GM10266 (cell line): ENCODE measurements around the gene BABAM2.

Experiments
- DNase-seq: peaks from one replicate; pipeline ENCODE4 v3.0.0; 2012; ENCODE audit errors: extremely low spot score
- TF ChIP-seq, protein P1 (sequence below): IDR thresholded peaks from 2 replicates; pipeline ENCODE4 v1.5.1; 2012; ENCODE audit warnings: mild to moderate bottlenecking, low read depth; ENCODE audit not compliant: control insufficient read depth, insufficient read depth; ENCODE audit errors: missing control alignments

Gene BABAM2

DNA sequence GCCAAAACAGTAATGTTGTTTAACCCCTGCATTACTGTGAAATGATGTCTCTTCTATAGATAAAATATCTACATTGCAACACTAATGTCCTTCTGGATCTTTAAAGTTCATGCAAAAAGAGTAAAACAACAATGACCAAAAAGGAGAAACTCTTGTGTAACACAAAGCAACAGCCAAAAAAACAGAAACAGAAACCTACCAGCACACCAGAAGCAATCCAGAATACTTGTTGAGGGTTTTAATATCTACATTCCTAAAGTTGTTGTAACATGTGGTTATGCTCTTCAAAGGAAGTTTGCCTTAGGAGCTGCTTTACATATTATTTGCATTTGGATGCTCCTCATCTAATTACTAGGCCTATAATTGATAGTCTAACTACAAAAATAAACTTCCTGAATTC is 157.2 kb downstream of the BABAM2 start:
- DNase-seq = no peak
- TF ChIP-seq, protein P1, sequence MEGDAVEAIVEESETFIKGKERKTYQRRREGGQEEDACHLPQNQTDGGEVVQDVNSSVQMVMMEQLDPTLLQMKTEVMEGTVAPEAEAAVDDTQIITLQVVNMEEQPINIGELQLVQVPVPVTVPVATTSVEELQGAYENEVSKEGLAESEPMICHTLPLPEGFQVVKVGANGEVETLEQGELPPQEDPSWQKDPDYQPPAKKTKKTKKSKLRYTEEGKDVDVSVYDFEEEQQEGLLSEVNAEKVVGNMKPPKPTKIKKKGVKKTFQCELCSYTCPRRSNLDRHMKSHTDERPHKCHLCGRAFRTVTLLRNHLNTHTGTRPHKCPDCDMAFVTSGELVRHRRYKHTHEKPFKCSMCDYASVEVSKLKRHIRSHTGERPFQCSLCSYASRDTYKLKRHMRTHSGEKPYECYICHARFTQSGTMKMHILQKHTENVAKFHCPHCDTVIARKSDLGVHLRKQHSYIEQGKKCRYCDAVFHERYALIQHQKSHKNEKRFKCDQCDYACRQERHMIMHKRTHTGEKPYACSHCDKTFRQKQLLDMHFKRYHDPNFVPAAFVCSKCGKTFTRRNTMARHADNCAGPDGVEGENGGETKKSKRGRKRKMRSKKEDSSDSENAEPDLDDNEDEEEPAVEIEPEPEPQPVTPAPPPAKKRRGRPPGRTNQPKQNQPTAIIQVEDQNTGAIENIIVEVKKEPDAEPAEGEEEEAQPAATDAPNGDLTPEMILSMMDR = no peak

DNA sequence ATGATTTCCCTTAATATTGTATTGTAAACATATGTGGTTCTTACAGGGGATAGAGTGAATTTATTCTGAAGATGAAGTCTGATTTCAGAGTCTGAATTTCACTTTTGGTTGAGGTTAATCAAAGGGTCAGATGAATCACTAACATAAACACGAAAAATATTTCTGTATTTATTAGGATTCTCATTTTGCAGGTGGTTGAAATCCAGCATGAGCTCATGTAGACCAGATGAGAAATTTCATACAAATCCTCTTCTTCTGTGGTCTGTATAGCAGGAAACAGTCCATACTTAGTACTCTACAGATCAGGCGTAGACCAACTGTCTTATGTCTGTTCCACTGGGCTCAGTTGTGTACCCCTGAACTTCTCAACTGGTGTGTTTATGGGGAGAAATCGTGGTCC is 157.8 kb downstream of the BABAM2 start:
- TF ChIP-seq, protein P1 = no peak
- DNase-seq = no peak

DNA sequence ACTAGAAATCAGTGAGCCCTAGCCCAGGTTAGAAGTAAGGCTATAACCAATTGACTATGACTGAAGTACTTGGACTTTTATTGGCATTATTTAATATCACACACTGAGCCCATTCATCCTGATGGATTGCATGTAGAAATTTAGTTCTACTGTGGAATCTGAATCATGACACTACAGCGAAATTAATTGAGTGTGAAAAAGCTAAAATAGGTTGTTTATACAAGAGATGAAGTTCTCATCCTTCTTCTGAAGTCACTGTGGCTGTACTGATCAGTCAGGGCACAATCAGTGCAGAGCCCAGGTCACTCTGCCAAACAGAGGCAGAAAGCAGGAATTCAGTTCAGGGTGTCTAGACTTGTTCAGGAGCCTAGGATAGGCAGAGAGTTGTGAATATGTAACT is 158.9 kb downstream of the BABAM2 start:
- TF ChIP-seq, protein P1 = no peak
- no peak for DNase-seq

DNA sequence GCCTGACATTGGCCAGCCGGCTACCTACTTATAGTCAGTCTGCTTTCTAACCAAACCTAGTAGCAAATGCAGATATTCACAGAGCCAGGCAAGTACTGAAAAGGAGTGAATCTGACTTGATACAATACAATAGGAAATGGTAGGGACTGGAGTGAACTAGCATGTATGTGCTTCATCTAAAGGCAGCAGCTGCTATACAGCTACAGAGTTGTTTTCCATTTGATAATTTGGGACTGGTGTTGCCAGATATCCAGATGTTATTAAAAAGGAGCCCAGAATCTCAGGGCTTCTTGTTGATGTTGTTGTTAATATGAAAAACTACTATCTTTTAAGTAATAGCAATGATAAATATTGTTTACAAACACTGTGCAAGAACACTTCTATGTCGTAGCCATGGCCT is 159.4 kb downstream of the BABAM2 start:
- TF ChIP-seq, protein P1 = no peak
- no peak for DNase-seq

DNA sequence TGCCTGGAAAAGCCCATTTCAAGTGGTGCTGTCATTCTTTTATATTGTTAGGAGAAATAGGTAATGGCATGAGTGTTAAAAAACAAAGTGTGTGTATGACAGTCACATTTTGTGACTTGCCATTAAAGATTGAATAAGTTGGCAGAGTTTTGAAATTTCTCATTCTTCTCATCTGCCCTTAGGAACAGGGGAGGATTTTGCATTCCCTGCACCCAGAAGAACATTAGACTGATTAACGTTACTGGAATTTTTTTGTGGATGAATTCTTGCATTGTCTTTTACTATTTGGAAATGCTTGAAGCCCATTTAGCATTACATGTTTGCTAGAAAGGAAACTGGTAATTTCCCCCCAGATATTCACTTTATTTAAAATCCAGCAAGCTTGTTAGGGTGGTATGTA is 162.2 kb downstream of the BABAM2 start:
- TF ChIP-seq, protein P1 = no peak
- DNase-seq = no peak

DNA sequence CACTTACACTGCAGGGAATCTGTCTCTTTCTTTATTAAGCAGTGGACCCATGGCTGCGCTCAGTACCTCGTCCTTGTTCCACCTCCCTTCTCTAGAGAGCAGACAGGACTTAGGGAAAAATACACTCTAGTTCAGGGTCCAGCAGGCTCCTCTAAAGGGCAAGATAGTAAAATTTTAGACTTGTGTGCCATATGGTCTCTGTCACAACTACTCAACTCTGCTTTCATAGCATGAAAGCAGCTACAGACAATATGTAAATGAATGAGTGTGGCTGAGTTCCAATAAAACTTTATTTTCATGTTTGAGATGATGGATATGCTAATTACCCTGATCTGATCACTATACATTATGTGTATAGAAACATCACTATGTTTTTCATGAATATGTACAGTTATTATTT is 163.1 kb downstream of the BABAM2 start:
- DNase-seq = no peak
- TF ChIP-seq, protein P1 = no peak

DNA sequence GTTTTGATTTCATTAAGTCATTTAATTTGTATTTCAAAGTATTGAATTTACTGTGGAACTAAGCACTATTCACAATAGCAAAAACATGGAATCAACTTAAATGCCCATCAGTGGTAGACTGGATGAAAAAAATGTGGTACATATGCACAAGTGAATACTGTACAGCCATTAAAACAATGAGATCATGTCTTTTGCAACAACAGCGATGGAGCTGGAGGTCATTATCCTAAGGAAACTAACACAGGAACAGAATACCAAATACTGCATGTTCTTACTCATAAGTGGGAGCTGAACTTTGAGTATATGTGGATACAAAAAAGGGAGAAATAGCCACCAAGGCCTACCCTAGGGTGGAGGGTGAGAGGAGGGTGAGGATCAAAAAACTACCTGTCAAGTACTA is 164.4 kb downstream of the BABAM2 start:
- no peak for DNase-seq
- TF ChIP-seq, protein P1 = no peak
